A549 (cell line): Measurements from ENCODE around the gene C5.
A peak's percentile ranks its signal among the peaks of the same experiment; 100 is the strongest.

Experiments
- MAZ ChIP-seq: fragments of 150-350 bp; IDR thresholded peaks from 2 replicates; pipeline ENCODE4 v1.6.1; 2014; ENCODE audit warnings: antibody characterized with exemption, low read depth, low read length, borderline replicate concordance
- POLR2A ChIP-seq: IDR thresholded peaks from 2 replicates; pipeline ENCODE4 v1.6.1; 2012; ENCODE audit warnings: mild to moderate bottlenecking, low read length
- TF ChIP-seq, protein P1 (sequence below): fragments of >200 bp; sonication (Bioruptor Twin); formaldehyde crosslinking; IDR thresholded peaks from 3 replicates; pipeline ENCODE4 v1.5.1; 2016
- TF ChIP-seq, protein P2 (sequence below): IDR thresholded peaks from 2 replicates; pipeline ENCODE4 v1.6.1; 2012

DNA sequence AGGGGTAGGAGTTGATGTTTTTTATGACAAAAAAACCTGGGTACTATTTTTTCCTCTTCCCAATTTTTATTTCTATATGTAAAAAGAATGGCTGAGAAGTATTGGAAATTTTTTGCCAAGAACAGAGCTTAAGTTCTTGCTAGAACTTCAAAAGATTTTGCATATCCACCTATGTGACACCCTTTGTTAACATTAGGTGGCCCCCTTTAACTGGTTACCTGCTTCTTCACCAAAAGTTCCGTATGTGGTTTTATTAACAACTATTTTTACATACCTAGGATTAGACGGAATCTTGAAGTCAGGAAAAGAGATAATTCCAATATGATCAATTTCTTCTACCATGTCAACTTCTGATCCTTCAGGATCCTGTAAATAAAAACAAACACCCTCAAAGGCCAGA is 15.5 kb downstream of the C5 start:
- TF ChIP-seq, protein P1, sequence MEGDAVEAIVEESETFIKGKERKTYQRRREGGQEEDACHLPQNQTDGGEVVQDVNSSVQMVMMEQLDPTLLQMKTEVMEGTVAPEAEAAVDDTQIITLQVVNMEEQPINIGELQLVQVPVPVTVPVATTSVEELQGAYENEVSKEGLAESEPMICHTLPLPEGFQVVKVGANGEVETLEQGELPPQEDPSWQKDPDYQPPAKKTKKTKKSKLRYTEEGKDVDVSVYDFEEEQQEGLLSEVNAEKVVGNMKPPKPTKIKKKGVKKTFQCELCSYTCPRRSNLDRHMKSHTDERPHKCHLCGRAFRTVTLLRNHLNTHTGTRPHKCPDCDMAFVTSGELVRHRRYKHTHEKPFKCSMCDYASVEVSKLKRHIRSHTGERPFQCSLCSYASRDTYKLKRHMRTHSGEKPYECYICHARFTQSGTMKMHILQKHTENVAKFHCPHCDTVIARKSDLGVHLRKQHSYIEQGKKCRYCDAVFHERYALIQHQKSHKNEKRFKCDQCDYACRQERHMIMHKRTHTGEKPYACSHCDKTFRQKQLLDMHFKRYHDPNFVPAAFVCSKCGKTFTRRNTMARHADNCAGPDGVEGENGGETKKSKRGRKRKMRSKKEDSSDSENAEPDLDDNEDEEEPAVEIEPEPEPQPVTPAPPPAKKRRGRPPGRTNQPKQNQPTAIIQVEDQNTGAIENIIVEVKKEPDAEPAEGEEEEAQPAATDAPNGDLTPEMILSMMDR = peak; percentile 15; the same call in 1 of the 3 replicates
- TF ChIP-seq, protein P2, sequence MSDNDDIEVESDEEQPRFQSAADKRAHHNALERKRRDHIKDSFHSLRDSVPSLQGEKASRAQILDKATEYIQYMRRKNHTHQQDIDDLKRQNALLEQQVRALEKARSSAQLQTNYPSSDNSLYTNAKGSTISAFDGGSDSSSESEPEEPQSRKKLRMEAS = no peak
- TF ChIP-seq MAZ = no peak
- TF ChIP-seq POLR2A = no peak
